WTC11 (cell line): ENCODE data around the gene GLT6D1. TPM values are rescaled to one million over a fixed set of nuclear protein-coding genes. Genes with fewer than 3 reads are reported as not detected.

Experiments
- ATAC-seq: fragments of 200-7000 bp; cut with Tn5 transposase; 2 replicates; pipeline ENCODE4 v1.10.0; 2021; ENCODE audit warnings: mild to moderate bottlenecking, moderate library complexity
- CTCF ChIA-PET: fragments of 300-600 bp; sonication (Branson Sonifier 250); formaldehyde crosslinking; loops from one replicate; lab custom pipeline; 2021; ENCODE audit warnings: antibody characterized with exemption; lab: Charles Lee
- POLR2A ChIA-PET: fragments of 350-600 bp; sonication (Branson Sonifier 250); formaldehyde crosslinking; loops from one replicate; lab custom pipeline; 2021; ENCODE audit warnings: antibody characterized with exemption; lab: Charles Lee
- DNase-seq: peaks from one replicate; pipeline ENCODE4 v3.0.0; 2021; ENCODE audit warnings: low spot score
- H3K27ac Mint-ChIP-seq: 2 replicates; pipeline ENCODE4 v1.8.0; 2021; ENCODE audit warnings: mixed read lengths
- H3K27me3 Mint-ChIP-seq: 2 replicates; pipeline ENCODE4 v1.8.0; 2021; ENCODE audit warnings: low read depth, mild to moderate bottlenecking, moderate library complexity, mixed read lengths
- H3K36me3 Mint-ChIP-seq: 2 replicates; pipeline ENCODE4 v1.8.0; 2021; ENCODE audit warnings: mixed read lengths
- H3K4me1 Mint-ChIP-seq: 2 replicates; pipeline ENCODE4 v1.8.0; 2022; ENCODE audit warnings: mixed read lengths
- H3K4me3 Mint-ChIP-seq: 2 replicates; pipeline ENCODE4 v1.8.0; 2021; ENCODE audit warnings: mild to moderate bottlenecking, moderate library complexity, mixed read lengths
- H3K9me3 Mint-ChIP-seq: 2 replicates; pipeline ENCODE4 v1.8.0; 2021; ENCODE audit warnings: mixed read lengths
- CREB1 ChIP-seq: sonication (generic); formaldehyde crosslinking; IDR thresholded peaks from 2 replicates; pipeline ENCODE4 v1.8.0; 2023; ENCODE audit warnings: mild to moderate bottlenecking, missing genetic modification reagents
- CREM ChIP-seq: sonication (generic); formaldehyde crosslinking; IDR thresholded peaks from 2 replicates; pipeline ENCODE4 v1.8.1; 2022; ENCODE audit warnings: mild to moderate bottlenecking, missing genetic modification reagents, moderate library complexity
- EMX1 ChIP-seq: fragments of 250-450 bp; sonication (Bioruptor Pico); IDR thresholded peaks from 2 replicates; pipeline ENCODE4 v1.8.0; 2021; ENCODE audit warnings: mild to moderate bottlenecking
- FOXP1 ChIP-seq: sonication (generic); formaldehyde crosslinking; IDR thresholded peaks from 2 replicates; pipeline ENCODE4 v1.8.0; 2022; ENCODE audit warnings: missing genetic modification reagents, mild to moderate bottlenecking, moderate library complexity, borderline replicate concordance
- GABPB1 ChIP-seq: sonication (generic); formaldehyde crosslinking; IDR thresholded peaks from 2 replicates; pipeline ENCODE4 v1.8.1; 2023; ENCODE audit warnings: mild to moderate bottlenecking, missing genetic modification reagents
- HMGA2 ChIP-seq: fragments of 250-450 bp; sonication (Bioruptor Pico); IDR thresholded peaks from 2 replicates; pipeline ENCODE4 v1.4.0; 2021; ENCODE audit warnings: mild to moderate bottlenecking, moderate library complexity
- IRF2 ChIP-seq: sonication (generic); formaldehyde crosslinking; IDR thresholded peaks from 2 replicates; pipeline ENCODE4 v1.8.0; 2022; ENCODE audit warnings: low read depth, missing genetic modification reagents, borderline replicate concordance
- JUN ChIP-seq: sonication (generic); formaldehyde crosslinking; IDR thresholded peaks from 2 replicates; pipeline ENCODE4 v1.8.0; 2023; ENCODE audit warnings: mild to moderate bottlenecking, missing genetic modification reagents
- MYBL2 ChIP-seq: sonication (generic); formaldehyde crosslinking; IDR thresholded peaks from 2 replicates; pipeline ENCODE4 v1.8.1; 2023; ENCODE audit warnings: mild to moderate bottlenecking, moderate library complexity, missing genetic modification reagents
- NFATC4 ChIP-seq: fragments of 250-450 bp; sonication (Bioruptor Pico); IDR thresholded peaks from 2 replicates; pipeline ENCODE4 v1.9.0; 2021; ENCODE audit warnings: mild to moderate bottlenecking
- NR3C1 ChIP-seq: sonication (generic); formaldehyde crosslinking; conservative IDR thresholded peaks from 2 replicates; pipeline ENCODE4 v1.8.1; 2023; ENCODE audit warnings: low read depth, mild to moderate bottlenecking, missing genetic modification reagents
- OVOL2 ChIP-seq: fragments of 250-450 bp; sonication (Bioruptor Pico); IDR thresholded peaks from 2 replicates; pipeline ENCODE4 v1.9.0; 2021; ENCODE audit warnings: mild to moderate bottlenecking, borderline replicate concordance
- PRRX2 ChIP-seq: fragments of 250-450 bp; sonication (Bioruptor Pico); IDR thresholded peaks from 2 replicates; pipeline ENCODE4 v1.8.0; 2021; ENCODE audit warnings: mild to moderate bottlenecking
- SOX15 ChIP-seq: fragments of 250-450 bp; sonication (Bioruptor Pico); IDR thresholded peaks from 2 replicates; pipeline ENCODE4 v1.9.0; 2021; ENCODE audit warnings: mild to moderate bottlenecking
- SP1 ChIP-seq: sonication (generic); formaldehyde crosslinking; conservative IDR thresholded peaks from 2 replicates; pipeline ENCODE4 v1.8.1; 2022; ENCODE audit warnings: missing genetic modification reagents
- TCF7 ChIP-seq: sonication (generic); formaldehyde crosslinking; IDR thresholded peaks from 2 replicates; pipeline ENCODE4 v1.8.0; 2022; ENCODE audit warnings: mild to moderate bottlenecking, low read depth, missing genetic modification reagents, moderate library complexity
- TP53 ChIP-seq: sonication (generic); formaldehyde crosslinking; IDR thresholded peaks from 2 replicates; pipeline ENCODE4 v1.8.1; 2023; ENCODE audit warnings: mild to moderate bottlenecking, missing genetic modification reagents
- ZBTB21 ChIP-seq: sonication (generic); formaldehyde crosslinking; IDR thresholded peaks from 2 replicates; pipeline ENCODE4 v1.8.1; 2023; ENCODE audit warnings: mild to moderate bottlenecking, missing genetic modification reagents, borderline replicate concordance
- ZNF121 ChIP-seq: sonication (generic); formaldehyde crosslinking; IDR thresholded peaks from 2 replicates; pipeline ENCODE4 v1.8.0; 2023; ENCODE audit warnings: missing genetic modification reagents
- ZNF138 ChIP-seq: sonication (generic); formaldehyde crosslinking; conservative IDR thresholded peaks from 2 replicates; pipeline ENCODE4 v1.8.1; 2022; ENCODE audit warnings: mild to moderate bottlenecking, moderate library complexity, missing genetic modification reagents
- total RNA-seq: library from RNA; stranded (reverse); gene quantifications from 3 replicates; pipeline ENCODE4 v1.2.3, GENCODE V29; 2021
- TF ChIP-seq, protein P1 (sequence below): sonication (generic); formaldehyde crosslinking; IDR thresholded peaks from 2 replicates; pipeline ENCODE4 v1.8.1; 2023; ENCODE audit warnings: mild to moderate bottlenecking, missing genetic modification reagents
- TF ChIP-seq, protein P2 (sequence below): fragments of 250-450 bp; sonication (Bioruptor Pico); IDR thresholded peaks from 2 replicates; pipeline ENCODE4 v1.9.0; 2021; ENCODE audit warnings: moderate library complexity, mild to moderate bottlenecking, inconsistent platforms, borderline replicate concordance
- TF ChIP-seq, protein P3 (sequence below): sonication (generic); formaldehyde crosslinking; IDR thresholded peaks from 2 replicates; pipeline ENCODE4 v1.8.0; 2022; ENCODE audit warnings: mild to moderate bottlenecking, missing genetic modification reagents
- TF ChIP-seq, protein P4 (sequence below): sonication (generic); formaldehyde crosslinking; IDR thresholded peaks from 2 replicates; pipeline ENCODE4 v1.8.1; 2022; ENCODE audit warnings: mild to moderate bottlenecking, moderate library complexity, missing genetic modification reagents
- TF ChIP-seq, protein P5 (sequence below): sonication (generic); formaldehyde crosslinking; IDR thresholded peaks from 2 replicates; pipeline ENCODE4 v1.8.1; 2022; ENCODE audit warnings: mild to moderate bottlenecking, missing genetic modification reagents, moderate library complexity, borderline replicate concordance
- TF ChIP-seq, protein P6 (sequence below): sonication (generic); formaldehyde crosslinking; IDR thresholded peaks from 2 replicates; pipeline ENCODE4 v1.8.0; 2023; ENCODE audit warnings: mild to moderate bottlenecking, missing genetic modification reagents
- TF ChIP-seq, protein P7 (sequence below): sonication (generic); formaldehyde crosslinking; IDR thresholded peaks from 2 replicates; pipeline ENCODE4 v1.8.0; 2023; ENCODE audit warnings: missing genetic modification reagents
- TF ChIP-seq, protein P8 (sequence below): sonication (generic); formaldehyde crosslinking; IDR thresholded peaks from 2 replicates; pipeline ENCODE4 v1.8.0; 2022; ENCODE audit warnings: mild to moderate bottlenecking, missing genetic modification reagents

The GLT6D1 gene
- total RNA-seq, 1 experiment from 2014 or later, result 0.37 TPM

DNA sequence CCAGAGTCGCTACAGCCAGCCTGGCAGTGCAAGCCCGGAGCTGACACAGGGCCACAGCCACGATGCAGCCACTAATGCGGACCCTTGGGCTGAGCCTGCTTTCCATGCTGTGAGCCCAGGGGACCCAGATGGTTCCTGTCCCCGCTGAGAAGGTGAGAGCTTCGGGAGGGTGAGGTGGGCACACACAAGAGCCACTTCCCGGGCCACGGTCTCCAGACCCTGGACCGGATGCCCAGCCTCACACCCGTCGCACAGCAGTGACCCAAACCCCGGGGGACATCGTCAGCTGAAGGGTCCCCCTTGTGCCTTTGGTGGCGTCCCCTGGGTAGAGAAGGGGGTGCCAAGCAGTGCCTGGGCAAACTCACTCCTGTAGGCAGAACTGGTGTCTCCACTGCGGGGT is 64.4 kb downstream of the GLT6D1 start:
- Mint-ChIP-seq H3K36me3 (peaks cover under 1% of the 10 kb centered on the region; the same call in 1 of the 2 replicates), H3K4me3 (no peak overlapping the region), H3K4me1 (peaks cover 9% of the 10 kb centered on the region), H3K9me3 (peaks cover under 1% of the 10 kb centered on the region), H3K27ac (no peak overlapping the region), H3K27me3 (no peaks in the 10 kb centered on the region)
- ChIA-PET CTCF (interaction anchor here (0.6 kb wide), 1 partner anchor 19 kb away, joined by 3 read pairs; no protein-coding TSS in a partner anchor), POLR2A (no interaction called here)
- TF ChIP-seq, protein P1, sequence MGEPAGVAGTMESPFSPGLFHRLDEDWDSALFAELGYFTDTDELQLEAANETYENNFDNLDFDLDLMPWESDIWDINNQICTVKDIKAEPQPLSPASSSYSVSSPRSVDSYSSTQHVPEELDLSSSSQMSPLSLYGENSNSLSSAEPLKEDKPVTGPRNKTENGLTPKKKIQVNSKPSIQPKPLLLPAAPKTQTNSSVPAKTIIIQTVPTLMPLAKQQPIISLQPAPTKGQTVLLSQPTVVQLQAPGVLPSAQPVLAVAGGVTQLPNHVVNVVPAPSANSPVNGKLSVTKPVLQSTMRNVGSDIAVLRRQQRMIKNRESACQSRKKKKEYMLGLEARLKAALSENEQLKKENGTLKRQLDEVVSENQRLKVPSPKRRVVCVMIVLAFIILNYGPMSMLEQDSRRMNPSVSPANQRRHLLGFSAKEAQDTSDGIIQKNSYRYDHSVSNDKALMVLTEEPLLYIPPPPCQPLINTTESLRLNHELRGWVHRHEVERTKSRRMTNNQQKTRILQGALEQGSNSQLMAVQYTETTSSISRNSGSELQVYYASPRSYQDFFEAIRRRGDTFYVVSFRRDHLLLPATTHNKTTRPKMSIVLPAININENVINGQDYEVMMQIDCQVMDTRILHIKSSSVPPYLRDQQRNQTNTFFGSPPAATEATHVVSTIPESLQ (CRISPR knock-in tag), result no peak
- TF ChIP-seq FOXP1 (CRISPR knock-in tag) (no peak), SOX15 (no peak), ZNF121 (CRISPR knock-in tag) (no peak), TCF7 (CRISPR knock-in tag) (no peak), ZNF138 (CRISPR knock-in tag) (no peak), ZBTB21 (CRISPR knock-in tag) (no peak), OVOL2 (CRISPR knock-in tag) (no peak), TP53 (CRISPR knock-in tag) (no peak)
- TF ChIP-seq, protein P2, sequence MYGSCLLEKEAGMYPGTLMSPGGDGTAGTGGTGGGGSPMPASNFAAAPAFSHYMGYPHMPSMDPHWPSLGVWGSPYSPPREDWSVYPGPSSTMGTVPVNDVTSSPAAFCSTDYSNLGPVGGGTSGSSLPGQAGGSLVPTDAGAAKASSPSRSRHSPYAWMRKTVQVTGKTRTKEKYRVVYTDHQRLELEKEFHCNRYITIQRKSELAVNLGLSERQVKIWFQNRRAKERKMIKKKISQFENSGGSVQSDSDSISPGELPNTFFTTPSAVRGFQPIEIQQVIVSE (CRISPR knock-in tag), result no peak
- TF ChIP-seq, protein P3, sequence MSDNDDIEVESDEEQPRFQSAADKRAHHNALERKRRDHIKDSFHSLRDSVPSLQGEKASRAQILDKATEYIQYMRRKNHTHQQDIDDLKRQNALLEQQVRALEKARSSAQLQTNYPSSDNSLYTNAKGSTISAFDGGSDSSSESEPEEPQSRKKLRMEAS (CRISPR knock-in tag), result no peak
- TF ChIP-seq, protein P4, sequence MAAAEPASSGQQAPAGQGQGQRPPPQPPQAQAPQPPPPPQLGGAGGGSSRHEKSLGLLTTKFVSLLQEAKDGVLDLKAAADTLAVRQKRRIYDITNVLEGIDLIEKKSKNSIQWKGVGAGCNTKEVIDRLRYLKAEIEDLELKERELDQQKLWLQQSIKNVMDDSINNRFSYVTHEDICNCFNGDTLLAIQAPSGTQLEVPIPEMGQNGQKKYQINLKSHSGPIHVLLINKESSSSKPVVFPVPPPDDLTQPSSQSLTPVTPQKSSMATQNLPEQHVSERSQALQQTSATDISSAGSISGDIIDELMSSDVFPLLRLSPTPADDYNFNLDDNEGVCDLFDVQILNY (CRISPR knock-in tag), result no peak
- DNase-seq (no peak), ATAC-seq (no peak)

DNA sequence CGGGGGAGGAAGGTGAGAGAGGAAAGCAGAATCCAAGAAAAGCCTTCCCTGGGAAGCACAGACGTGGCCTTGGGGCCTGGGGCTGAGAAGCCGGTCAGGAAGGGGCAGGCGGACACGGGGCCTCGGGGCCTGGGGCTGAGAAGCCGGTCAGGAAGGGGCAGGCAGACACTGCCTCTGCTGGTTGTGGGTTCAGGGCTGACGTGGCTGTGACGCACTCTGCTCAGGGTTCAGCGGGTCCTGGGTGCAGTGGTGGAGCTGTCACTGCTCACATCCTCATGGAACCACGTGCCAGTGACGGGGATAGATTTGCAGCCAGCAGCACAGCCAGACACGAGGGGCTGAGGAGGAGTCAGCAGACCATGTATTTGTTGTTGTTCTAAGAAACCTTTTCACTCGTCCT is 65.0 kb downstream of the GLT6D1 start:
- no peaks in the 10 kb centered on the region for H3K27me3 Mint-ChIP-seq
- no peak for ATAC-seq
- peaks cover 6% of the 10 kb centered on the region for H3K36me3 Mint-ChIP-seq
- no peak overlapping the region for H3K27ac Mint-ChIP-seq
- H3K9me3 Mint-ChIP-seq, result peaks cover 6% of the 10 kb centered on the region
- H3K4me1 Mint-ChIP-seq, result peaks cover 9% of the 10 kb centered on the region
- H3K4me3 Mint-ChIP-seq, result no peak overlapping the region
- POLR2A ChIA-PET, result no interaction called here
- DNase-seq, result no peak
- CTCF ChIA-PET, result interaction anchor here (0.6 kb wide), 1 partner anchor 18 kb away, joined by 3 read pairs; no protein-coding TSS in a partner anchor
- TF ChIP-seq, protein P5, sequence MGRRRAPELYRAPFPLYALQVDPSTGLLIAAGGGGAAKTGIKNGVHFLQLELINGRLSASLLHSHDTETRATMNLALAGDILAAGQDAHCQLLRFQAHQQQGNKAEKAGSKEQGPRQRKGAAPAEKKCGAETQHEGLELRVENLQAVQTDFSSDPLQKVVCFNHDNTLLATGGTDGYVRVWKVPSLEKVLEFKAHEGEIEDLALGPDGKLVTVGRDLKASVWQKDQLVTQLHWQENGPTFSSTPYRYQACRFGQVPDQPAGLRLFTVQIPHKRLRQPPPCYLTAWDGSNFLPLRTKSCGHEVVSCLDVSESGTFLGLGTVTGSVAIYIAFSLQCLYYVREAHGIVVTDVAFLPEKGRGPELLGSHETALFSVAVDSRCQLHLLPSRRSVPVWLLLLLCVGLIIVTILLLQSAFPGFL (CRISPR knock-in tag), result no peak
- TF ChIP-seq ZBTB21 (CRISPR knock-in tag) (no peak), JUN (CRISPR knock-in tag) (no peak), PRRX2 (CRISPR knock-in tag) (no peak), SP1 (CRISPR knock-in tag) (no peak), NR3C1 (no peak), IRF2 (no peak), MYBL2 (no peak), NFATC4 (CRISPR knock-in tag) (no peak), EMX1 (CRISPR knock-in tag) (no peak), ZNF121 (CRISPR knock-in tag) (no peak), CREM (CRISPR knock-in tag) (no peak), HMGA2 (CRISPR knock-in tag) (no peak), CREB1 (no peak), GABPB1 (CRISPR knock-in tag) (no peak)
- TF ChIP-seq, protein P6, sequence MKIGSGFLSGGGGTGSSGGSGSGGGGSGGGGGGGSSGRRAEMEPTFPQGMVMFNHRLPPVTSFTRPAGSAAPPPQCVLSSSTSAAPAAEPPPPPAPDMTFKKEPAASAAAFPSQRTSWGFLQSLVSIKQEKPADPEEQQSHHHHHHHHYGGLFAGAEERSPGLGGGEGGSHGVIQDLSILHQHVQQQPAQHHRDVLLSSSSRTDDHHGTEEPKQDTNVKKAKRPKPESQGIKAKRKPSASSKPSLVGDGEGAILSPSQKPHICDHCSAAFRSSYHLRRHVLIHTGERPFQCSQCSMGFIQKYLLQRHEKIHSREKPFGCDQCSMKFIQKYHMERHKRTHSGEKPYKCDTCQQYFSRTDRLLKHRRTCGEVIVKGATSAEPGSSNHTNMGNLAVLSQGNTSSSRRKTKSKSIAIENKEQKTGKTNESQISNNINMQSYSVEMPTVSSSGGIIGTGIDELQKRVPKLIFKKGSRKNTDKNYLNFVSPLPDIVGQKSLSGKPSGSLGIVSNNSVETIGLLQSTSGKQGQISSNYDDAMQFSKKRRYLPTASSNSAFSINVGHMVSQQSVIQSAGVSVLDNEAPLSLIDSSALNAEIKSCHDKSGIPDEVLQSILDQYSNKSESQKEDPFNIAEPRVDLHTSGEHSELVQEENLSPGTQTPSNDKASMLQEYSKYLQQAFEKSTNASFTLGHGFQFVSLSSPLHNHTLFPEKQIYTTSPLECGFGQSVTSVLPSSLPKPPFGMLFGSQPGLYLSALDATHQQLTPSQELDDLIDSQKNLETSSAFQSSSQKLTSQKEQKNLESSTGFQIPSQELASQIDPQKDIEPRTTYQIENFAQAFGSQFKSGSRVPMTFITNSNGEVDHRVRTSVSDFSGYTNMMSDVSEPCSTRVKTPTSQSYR, result no peak
- TF ChIP-seq, protein P7, sequence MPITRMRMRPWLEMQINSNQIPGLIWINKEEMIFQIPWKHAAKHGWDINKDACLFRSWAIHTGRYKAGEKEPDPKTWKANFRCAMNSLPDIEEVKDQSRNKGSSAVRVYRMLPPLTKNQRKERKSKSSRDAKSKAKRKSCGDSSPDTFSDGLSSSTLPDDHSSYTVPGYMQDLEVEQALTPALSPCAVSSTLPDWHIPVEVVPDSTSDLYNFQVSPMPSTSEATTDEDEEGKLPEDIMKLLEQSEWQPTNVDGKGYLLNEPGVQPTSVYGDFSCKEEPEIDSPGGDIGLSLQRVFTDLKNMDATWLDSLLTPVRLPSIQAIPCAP, result no peak
- TF ChIP-seq, protein P8, sequence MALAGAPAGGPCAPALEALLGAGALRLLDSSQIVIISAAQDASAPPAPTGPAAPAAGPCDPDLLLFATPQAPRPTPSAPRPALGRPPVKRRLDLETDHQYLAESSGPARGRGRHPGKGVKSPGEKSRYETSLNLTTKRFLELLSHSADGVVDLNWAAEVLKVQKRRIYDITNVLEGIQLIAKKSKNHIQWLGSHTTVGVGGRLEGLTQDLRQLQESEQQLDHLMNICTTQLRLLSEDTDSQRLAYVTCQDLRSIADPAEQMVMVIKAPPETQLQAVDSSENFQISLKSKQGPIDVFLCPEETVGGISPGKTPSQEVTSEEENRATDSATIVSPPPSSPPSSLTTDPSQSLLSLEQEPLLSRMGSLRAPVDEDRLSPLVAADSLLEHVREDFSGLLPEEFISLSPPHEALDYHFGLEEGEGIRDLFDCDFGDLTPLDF (CRISPR knock-in tag), result no peak
